Esophagus squamous epithelium (tissue), 4 donors: ENCODE results near the gene UCKL1.

Source experiments
- POLR2A ChIP-seq, 4 donors: fragments of 450-650 bp; IDR thresholded peaks; one replicate each; pipeline ENCODE4 v1.6.1; 2017; ENCODE audit warnings: antibody characterized with exemption in 4 of 4, mild to moderate bottlenecking in 4 of 4, moderate library complexity in 3 of 4
- TF ChIP-seq, protein P1 (sequence below), 6 experiments: fragments of 450-650 bp in 4 of 6; fragments of 200-600 bp in 2 of 6; sonication (generic) in 2 of 6; IDR thresholded peaks; one replicate each; pipeline ENCODE4 v1.5.1; 2016 to 2019; ENCODE audit warnings: antibody characterized with exemption in 6 of 6, mild to moderate bottlenecking in 4 of 6, moderate library complexity in 4 of 6

- TF ChIP-seq, protein P1, sequence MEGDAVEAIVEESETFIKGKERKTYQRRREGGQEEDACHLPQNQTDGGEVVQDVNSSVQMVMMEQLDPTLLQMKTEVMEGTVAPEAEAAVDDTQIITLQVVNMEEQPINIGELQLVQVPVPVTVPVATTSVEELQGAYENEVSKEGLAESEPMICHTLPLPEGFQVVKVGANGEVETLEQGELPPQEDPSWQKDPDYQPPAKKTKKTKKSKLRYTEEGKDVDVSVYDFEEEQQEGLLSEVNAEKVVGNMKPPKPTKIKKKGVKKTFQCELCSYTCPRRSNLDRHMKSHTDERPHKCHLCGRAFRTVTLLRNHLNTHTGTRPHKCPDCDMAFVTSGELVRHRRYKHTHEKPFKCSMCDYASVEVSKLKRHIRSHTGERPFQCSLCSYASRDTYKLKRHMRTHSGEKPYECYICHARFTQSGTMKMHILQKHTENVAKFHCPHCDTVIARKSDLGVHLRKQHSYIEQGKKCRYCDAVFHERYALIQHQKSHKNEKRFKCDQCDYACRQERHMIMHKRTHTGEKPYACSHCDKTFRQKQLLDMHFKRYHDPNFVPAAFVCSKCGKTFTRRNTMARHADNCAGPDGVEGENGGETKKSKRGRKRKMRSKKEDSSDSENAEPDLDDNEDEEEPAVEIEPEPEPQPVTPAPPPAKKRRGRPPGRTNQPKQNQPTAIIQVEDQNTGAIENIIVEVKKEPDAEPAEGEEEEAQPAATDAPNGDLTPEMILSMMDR (IDR thresholded peaks at IDR 0.05), result peak; percentile 14 to 34 (median 23)
- TF ChIP-seq POLR2A (IDR thresholded peaks at IDR 0.05), result no peak
These were observed 862 bp downstream of the UCKL1 start for GRCh38 chr20:63955281-63955826.
